ENCODE results near the gene MACROD1. TPM values are rescaled to one million over a fixed set of nuclear protein-coding genes. Genes with fewer than 3 reads are reported as not detected.

Gene MACROD1
- total RNA-seq, 1 donor from 2014 or later, result 27.3 TPM

DNA sequence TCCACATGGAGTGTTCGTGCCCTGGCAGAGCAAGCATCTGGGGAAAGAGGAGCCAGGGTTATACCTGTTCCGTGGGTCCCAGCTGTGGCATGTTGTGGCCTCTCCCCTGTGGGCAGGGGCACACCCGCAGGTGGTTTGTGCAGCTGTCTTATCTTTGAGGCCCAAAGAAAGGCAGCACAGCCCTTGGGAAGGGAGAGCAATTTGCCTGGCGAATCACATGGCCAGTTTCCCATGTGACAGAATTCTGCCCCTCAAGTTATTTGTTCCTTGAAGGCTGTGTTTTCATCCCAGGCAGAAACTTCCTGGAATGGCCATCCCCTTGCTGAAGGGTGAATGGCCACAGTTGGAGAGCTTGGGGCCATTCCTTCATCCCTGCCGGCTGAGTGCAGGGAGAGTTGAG is 207.9 kb downstream of the MACROD1 start:
- no peak for DNase-seq (ENCODE audit: low spot score)

DNA sequence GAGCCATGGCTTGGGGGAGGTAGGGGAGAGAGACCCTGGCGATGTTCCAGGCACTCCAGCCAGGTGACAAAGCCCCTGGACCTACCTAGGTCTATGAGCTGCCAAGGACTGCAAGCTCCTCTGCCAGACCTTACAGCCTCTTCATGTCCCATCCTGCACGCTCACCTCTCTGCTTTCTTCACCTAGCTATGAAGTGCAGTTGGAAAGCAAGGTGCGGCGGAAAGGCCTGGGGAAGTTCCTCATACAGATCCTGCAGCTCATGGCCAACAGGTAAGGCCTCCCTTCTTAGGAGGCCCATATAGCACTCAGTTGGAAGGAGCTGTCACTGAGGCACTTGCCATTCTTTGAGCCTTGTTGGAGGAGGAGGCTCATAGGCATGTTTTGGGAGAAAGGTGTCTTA is 213.3 kb downstream of the MACROD1 start:
- DNase-seq (ENCODE audit: low spot score), result no peak

DNA sequence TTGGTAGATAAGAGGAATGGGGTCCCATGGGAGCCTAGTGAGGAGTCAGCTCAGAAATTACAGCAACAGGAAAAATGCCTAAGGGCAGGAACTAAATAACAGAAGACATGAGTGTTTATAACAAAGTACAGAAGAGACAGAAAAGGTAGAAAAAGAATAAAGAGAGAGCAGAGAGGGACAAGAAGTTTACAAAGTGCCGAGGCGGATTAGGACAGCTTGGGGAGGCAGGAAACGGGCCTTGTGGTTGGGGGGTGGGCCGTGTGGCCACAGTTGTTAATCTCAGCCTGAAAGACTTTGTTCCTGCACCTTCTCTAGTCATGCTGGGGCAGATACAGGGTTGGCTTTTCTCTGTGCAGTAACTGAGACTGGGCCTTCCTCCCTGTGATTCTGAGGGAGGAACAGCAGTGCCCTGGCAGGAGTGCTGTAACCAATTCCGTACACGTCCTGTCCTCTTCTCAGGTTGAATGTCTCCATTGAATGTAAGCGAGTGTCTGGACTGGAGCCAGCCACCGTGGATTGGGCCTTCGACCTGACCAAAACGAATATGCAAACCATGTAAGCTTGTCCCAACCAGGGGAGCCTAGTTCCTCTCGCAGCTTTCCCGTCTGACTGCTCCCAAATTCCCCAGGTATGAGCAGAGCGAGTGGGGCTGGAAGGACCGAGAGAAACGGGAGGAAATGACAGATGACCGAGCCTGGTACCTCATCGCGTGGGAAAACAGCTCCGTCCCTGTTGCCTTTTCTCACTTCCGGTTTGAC is 214.0 kb downstream of the MACROD1 start:
- no peak for DNase-seq (ENCODE audit: low spot score)

Other genes with a start within 250 kb of the MACROD1 start
- gene RCOR2, start 248.9 kb downstream of the MACROD1 start, total RNA-seq, result 2.0 TPM
- gene NAA40, start 227.1 kb downstream of the MACROD1 start, total RNA-seq, result 26.4 TPM
- gene COX8A, start 191.5 kb downstream of the MACROD1 start, total RNA-seq, result 291 TPM
- gene OTUB1, start 179.7 kb downstream of the MACROD1 start, total RNA-seq, result 75.5 TPM
- gene FLRT1, start 130.2 kb downstream of the MACROD1 start, total RNA-seq, result 0.13 TPM
- gene STIP1, start 20.1 kb upstream of the MACROD1 start, total RNA-seq, result 119 TPM
- gene FERMT3, start 40.6 kb upstream of the MACROD1 start, total RNA-seq, result 15.5 TPM
- gene TRPT1, start 60.1 kb upstream of the MACROD1 start, total RNA-seq, result 49.4 TPM
- gene NUDT22, start 60.2 kb upstream of the MACROD1 start, total RNA-seq, result 82.7 TPM
- 44.1 TPM for gene DNAJC4, start 64.4 kb upstream of the MACROD1 start, total RNA-seq
- 51.6 TPM for gene VEGFB, start 68.5 kb upstream of the MACROD1 start, total RNA-seq
- 55.7 TPM for gene FKBP2, start 75.0 kb upstream of the MACROD1 start, total RNA-seq
- gene PPP1R14B, start 80.8 kb upstream of the MACROD1 start, total RNA-seq, result 136 TPM
- gene PLCB3, start 85.4 kb upstream of the MACROD1 start, total RNA-seq, result 33.5 TPM
- 43.0 TPM for gene BAD, start 118.6 kb upstream of the MACROD1 start, total RNA-seq
- gene GPR137, start 119.7 kb upstream of the MACROD1 start, total RNA-seq, result 31.0 TPM
- not detected for gene KCNK4, start 125.2 kb upstream of the MACROD1 start, total RNA-seq
- not detected for gene CATSPERZ, start 134.2 kb upstream of the MACROD1 start, total RNA-seq
- gene ESRRA, start 139.4 kb upstream of the MACROD1 start, total RNA-seq, result 82.8 TPM
- gene TRMT112, start 151.4 kb upstream of the MACROD1 start, total RNA-seq, result 156 TPM
- 255 TPM for gene PRDX5, start 152.0 kb upstream of the MACROD1 start, total RNA-seq
- 17.1 TPM for gene CCDC88B, start 174.1 kb upstream of the MACROD1 start, total RNA-seq
- 31.3 TPM for gene RPS6KA4, start 193.0 kb upstream of the MACROD1 start, total RNA-seq